ENCODE measurements around the gene AOPEP. TPM values are rescaled to one million over a fixed set of nuclear protein-coding genes. Genes with fewer than 3 reads are reported as not detected.

Gene AOPEP
- total RNA-seq, 1 donor from 2014 or later, result 75.3 TPM

DNA sequence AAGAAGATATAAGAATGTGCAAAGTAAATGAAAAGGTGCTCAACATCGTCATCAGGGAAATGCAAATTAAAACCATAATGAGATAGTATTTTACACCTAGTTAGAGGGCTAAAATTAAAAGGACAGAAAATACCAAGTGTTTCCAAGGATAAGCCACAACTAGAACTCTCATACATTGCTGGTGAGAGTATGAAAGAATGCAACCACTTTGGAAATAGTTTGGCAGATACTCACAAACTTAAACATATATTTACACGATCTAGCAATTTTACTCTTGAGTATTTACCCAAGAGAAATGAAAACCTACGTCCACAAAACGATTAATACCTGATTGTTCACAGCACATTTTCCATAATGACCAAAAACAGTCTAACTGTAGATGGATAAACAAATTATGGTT, 51.5 kb downstream of the AOPEP start:
- H4K20me1 ChIP-seq (ENCODE audit: insufficient read depth, low read length), result no peaks in the 10 kb centered on the region

DNA sequence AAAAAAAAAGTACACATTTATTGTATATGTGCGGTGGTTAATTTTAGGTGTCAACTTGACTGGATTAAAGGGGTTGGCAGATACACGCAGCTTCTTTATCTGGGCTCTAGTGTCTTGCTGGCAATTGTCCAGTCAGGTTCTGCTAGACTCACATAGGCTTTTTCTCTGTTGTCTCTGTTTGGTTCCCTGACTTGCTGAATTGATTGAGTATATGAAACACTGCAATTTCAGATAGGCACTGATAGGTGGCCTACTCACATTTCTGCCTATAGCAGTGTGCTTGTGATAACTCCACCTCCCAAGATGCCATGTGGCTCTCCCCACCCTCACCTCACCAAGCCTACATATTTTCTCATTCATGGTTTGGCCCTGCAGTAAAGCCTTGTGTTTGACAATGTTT, 52.5 kb downstream of the AOPEP start:
- Mint-ChIP-seq H3K36me3 (ENCODE audit: low read depth, unreplicated experiment) (peaks cover 2% of the 10 kb centered on the region), H3K27ac (ENCODE audit: unreplicated experiment) (no peak overlapping the region), H3K4me1 (ENCODE audit: low read depth, unreplicated experiment) (peaks cover 17% of the 10 kb centered on the region), H3K4me3 (ENCODE audit: unreplicated experiment) (no peak overlapping the region), H3K27me3 (ENCODE audit: low read depth, unreplicated experiment) (no peaks in the 10 kb centered on the region), H3K9me3 (ENCODE audit: unreplicated experiment) (no peaks in the 10 kb centered on the region)
- FAIRE-seq (no peak), DNase-seq (ENCODE audit: low read depth) (no peak)
- H3K9ac ChIP-seq (ENCODE audit: low read length), result no peak overlapping the region
- H4K20me1 ChIP-seq (ENCODE audit: insufficient read depth, low read length), result no peaks in the 10 kb centered on the region
- H3K79me2 ChIP-seq (ENCODE audit: insufficient read depth, low read length), result no peaks in the 10 kb centered on the region
- no peak overlapping the region for H3K4me2 ChIP-seq (ENCODE audit: low read length)
- H2AFZ ChIP-seq (ENCODE audit: low read depth, low read length), result no peak overlapping the region
- H3K4me1 ChIP-seq (ENCODE audit: insufficient read depth, low read length), result peaks cover 22% of the 10 kb centered on the region
- no peak overlapping the region for H3K27ac ChIP-seq (ENCODE audit: low read depth, low read length)
- H3K36me3 ChIP-seq (ENCODE audit: insufficient read depth, low read length), result no peaks in the 10 kb centered on the region
- no peaks in the 10 kb centered on the region for H3K27me3 ChIP-seq (ENCODE audit: insufficient read depth, low read length)
- no peaks in the 10 kb centered on the region for H3K9me3 ChIP-seq (ENCODE audit: insufficient read depth, low read depth, low read length)
- no peak for TF ChIP-seq EZH2 (IDR thresholded peaks at IDR 0.05; ENCODE audit: insufficient read depth, low read length)
- TF ChIP-seq, protein P1, sequence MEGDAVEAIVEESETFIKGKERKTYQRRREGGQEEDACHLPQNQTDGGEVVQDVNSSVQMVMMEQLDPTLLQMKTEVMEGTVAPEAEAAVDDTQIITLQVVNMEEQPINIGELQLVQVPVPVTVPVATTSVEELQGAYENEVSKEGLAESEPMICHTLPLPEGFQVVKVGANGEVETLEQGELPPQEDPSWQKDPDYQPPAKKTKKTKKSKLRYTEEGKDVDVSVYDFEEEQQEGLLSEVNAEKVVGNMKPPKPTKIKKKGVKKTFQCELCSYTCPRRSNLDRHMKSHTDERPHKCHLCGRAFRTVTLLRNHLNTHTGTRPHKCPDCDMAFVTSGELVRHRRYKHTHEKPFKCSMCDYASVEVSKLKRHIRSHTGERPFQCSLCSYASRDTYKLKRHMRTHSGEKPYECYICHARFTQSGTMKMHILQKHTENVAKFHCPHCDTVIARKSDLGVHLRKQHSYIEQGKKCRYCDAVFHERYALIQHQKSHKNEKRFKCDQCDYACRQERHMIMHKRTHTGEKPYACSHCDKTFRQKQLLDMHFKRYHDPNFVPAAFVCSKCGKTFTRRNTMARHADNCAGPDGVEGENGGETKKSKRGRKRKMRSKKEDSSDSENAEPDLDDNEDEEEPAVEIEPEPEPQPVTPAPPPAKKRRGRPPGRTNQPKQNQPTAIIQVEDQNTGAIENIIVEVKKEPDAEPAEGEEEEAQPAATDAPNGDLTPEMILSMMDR (IDR thresholded peaks at IDR 0.05; ENCODE audit: insufficient read depth, low read depth, low read length), result no peak
- no peak overlapping the region for H3K4me3 ChIP-seq (ENCODE audit: insufficient read depth, low read depth, low read length)

More for the DNA sequence above, 51.5 kb downstream of the AOPEP start:
- peaks cover 2% of the 10 kb centered on the region for H3K36me3 Mint-ChIP-seq (ENCODE audit: low read depth, unreplicated experiment)
- H3K4me1 Mint-ChIP-seq (ENCODE audit: low read depth, unreplicated experiment), result peaks cover 13% of the 10 kb centered on the region
- no peak overlapping the region for H3K9ac ChIP-seq (ENCODE audit: low read length)
- FAIRE-seq, result no peak
- H3K27me3 Mint-ChIP-seq (ENCODE audit: low read depth, unreplicated experiment), result no peaks in the 10 kb centered on the region
- no peak overlapping the region for H3K4me3 Mint-ChIP-seq (ENCODE audit: unreplicated experiment)
- H3K27me3 ChIP-seq (ENCODE audit: insufficient read depth, low read length), result no peaks in the 10 kb centered on the region
- H3K27ac Mint-ChIP-seq (ENCODE audit: unreplicated experiment), result peak overlapping the region; percentile 71
- H3K79me2 ChIP-seq (ENCODE audit: insufficient read depth, low read length), result peaks cover 3% of the 10 kb centered on the region
- H3K27ac ChIP-seq (ENCODE audit: low read depth, low read length), result no peak overlapping the region
- H3K9me3 ChIP-seq (ENCODE audit: insufficient read depth, low read depth, low read length), result no peaks in the 10 kb centered on the region
- no peaks in the 10 kb centered on the region for H3K36me3 ChIP-seq (ENCODE audit: insufficient read depth, low read length)
- H3K4me3 ChIP-seq (ENCODE audit: insufficient read depth, low read depth, low read length), result no peak overlapping the region
- peaks cover 16% of the 10 kb centered on the region for H3K4me1 ChIP-seq (ENCODE audit: insufficient read depth, low read length)
- H3K9me3 Mint-ChIP-seq (ENCODE audit: unreplicated experiment), result no peaks in the 10 kb centered on the region
- no peak for TF ChIP-seq EZH2 (IDR thresholded peaks at IDR 0.05; ENCODE audit: insufficient read depth, low read length)
- TF ChIP-seq, protein P1 (IDR thresholded peaks at IDR 0.05; ENCODE audit: insufficient read depth, low read depth, low read length), result no peak
- H2AFZ ChIP-seq (ENCODE audit: low read depth, low read length), result no peak overlapping the region
- DNase-seq (ENCODE audit: low read depth), result no peak
- H3K4me2 ChIP-seq (ENCODE audit: low read length), result no peak overlapping the region

DNA sequence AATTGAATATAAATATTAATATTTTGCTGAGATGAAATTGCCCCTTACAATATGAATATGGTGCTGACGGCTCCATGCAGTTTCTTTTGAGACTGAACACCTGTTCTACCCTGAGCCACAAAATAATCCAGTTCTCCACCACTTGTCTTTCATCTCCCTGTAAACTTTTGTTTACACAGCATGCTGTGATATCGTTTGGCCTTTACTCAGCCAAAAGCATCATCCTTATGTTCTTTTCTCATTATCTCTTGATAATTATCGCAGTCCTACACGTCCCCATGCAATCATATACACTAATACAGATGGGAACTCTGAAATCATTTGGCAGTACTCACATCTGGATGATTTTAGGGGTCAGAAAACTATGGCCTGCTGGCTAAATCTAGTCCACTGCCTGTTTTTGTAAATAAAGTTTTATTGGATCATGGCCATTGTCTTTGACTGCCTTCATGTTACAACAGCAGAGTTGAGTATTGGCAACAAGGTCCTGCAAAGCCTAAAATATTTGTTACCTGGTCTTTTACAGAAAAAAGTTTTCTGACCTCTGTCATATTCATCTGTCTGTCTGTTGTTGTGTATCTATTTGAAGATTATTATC, 53.3 kb downstream of the AOPEP start:
- H3K4me3 ChIP-seq (ENCODE audit: insufficient read depth, low read depth, low read length), result no peak overlapping the region
- peaks cover 2% of the 10 kb centered on the region for H3K36me3 Mint-ChIP-seq (ENCODE audit: low read depth, unreplicated experiment)
- H3K27me3 ChIP-seq (ENCODE audit: insufficient read depth, low read length), result no peaks in the 10 kb centered on the region
- FAIRE-seq (no peak), DNase-seq (ENCODE audit: low read depth) (no peak)
- H2AFZ ChIP-seq (ENCODE audit: low read depth, low read length), result no peak overlapping the region
- H3K27ac ChIP-seq (ENCODE audit: low read depth, low read length), result no peak overlapping the region
- H3K4me3 Mint-ChIP-seq (ENCODE audit: unreplicated experiment), result no peak overlapping the region
- no peaks in the 10 kb centered on the region for H3K9me3 Mint-ChIP-seq (ENCODE audit: unreplicated experiment)
- H3K4me1 ChIP-seq (ENCODE audit: insufficient read depth, low read length), result peaks cover 22% of the 10 kb centered on the region
- no peaks in the 10 kb centered on the region for H4K20me1 ChIP-seq (ENCODE audit: insufficient read depth, low read length)
- TF ChIP-seq EZH2 (IDR thresholded peaks at IDR 0.05; ENCODE audit: insufficient read depth, low read length), result no peak
- TF ChIP-seq, protein P1 (IDR thresholded peaks at IDR 0.05; ENCODE audit: insufficient read depth, low read depth, low read length), result no peak
- no peak overlapping the region for H3K4me2 ChIP-seq (ENCODE audit: low read length)
- H3K9ac ChIP-seq (ENCODE audit: low read length), result no peak overlapping the region
- H3K4me1 Mint-ChIP-seq (ENCODE audit: low read depth, unreplicated experiment), result peaks cover 18% of the 10 kb centered on the region
- H3K27me3 Mint-ChIP-seq (ENCODE audit: low read depth, unreplicated experiment), result no peaks in the 10 kb centered on the region
- no peaks in the 10 kb centered on the region for H3K9me3 ChIP-seq (ENCODE audit: insufficient read depth, low read depth, low read length)
- no peaks in the 10 kb centered on the region for H3K36me3 ChIP-seq (ENCODE audit: insufficient read depth, low read length)
- H3K79me2 ChIP-seq (ENCODE audit: insufficient read depth, low read length), result no peaks in the 10 kb centered on the region
- H3K27ac Mint-ChIP-seq (ENCODE audit: unreplicated experiment), result no peak overlapping the region

Measured in astrocyte (in vitro differentiated cells and primary cell).